CD8-positive, alpha-beta memory T cell (primary cell): ENCODE measurements around the gene SRPK2. TPM values are rescaled to one million over a fixed set of nuclear protein-coding genes. Genes with fewer than 3 reads are reported as not detected.
"Not testable (repeated sequence)": the region's sequence is repeated elsewhere in the genome, so short reads cannot be mapped to it uniquely, and the experiment has no call there.

Source experiments
- CTCF ChIA-PET: fragments of 350-600 bp; sonication (Branson Sonifier 250); formaldehyde crosslinking; loops from one replicate; lab custom pipeline; 2021; ENCODE audit warnings: antibody characterized with exemption; lab: Charles Lee
- POLR2A ChIA-PET: fragments of 350-600 bp; sonication (Branson Sonifier 250); formaldehyde crosslinking; loops from one replicate; lab custom pipeline; 2021; ENCODE audit warnings: antibody characterized with exemption; lab: Charles Lee
- DNase-seq, 5 donors: peaks; one replicate each; pipeline versions ENCODE4 v3.0.0 to v3.0.0-alpha.2; 2020 to 2022; ENCODE audit warnings: mixed read lengths in 1 of 5
- H3K27ac ChIP-seq: one replicate; pipeline ENCODE4 v1.7.0; 2013; ENCODE audit warnings: low read depth, mild to moderate bottlenecking, low read length, moderate library complexity
- H3K27me3 ChIP-seq: 2 replicates; pipeline ENCODE4 v1.7.0; 2013; ENCODE audit warnings: low read length, mild to moderate bottlenecking; ENCODE audit not compliant: insufficient read depth, poor library complexity, severe bottlenecking
- H3K36me3 ChIP-seq: 2 replicates; pipeline ENCODE4 v1.7.0; 2013; ENCODE audit warnings: mild to moderate bottlenecking, low read length, moderate library complexity; ENCODE audit not compliant: insufficient read depth
- H3K4me1 ChIP-seq: 2 replicates; pipeline ENCODE4 v1.7.0; 2013; ENCODE audit warnings: mild to moderate bottlenecking, low read length, moderate library complexity; ENCODE audit not compliant: insufficient read depth
- H3K4me3 ChIP-seq: 2 replicates; pipeline ENCODE4 v1.7.0; 2013; ENCODE audit warnings: mild to moderate bottlenecking, low read length
- H3K9me3 ChIP-seq: 2 replicates; pipeline ENCODE4 v1.7.0; 2013; ENCODE audit warnings: mild to moderate bottlenecking, low read length
- H3K27ac Mint-ChIP-seq, 8 donors: one replicate each; pipeline ENCODE4 v1.8.0; 2020 to 2021; ENCODE audit warnings: mixed read lengths in 8 of 8, mild to moderate bottlenecking in 6 of 8, inconsistent platforms in 3 of 8, moderate library complexity in 3 of 8
- H3K27me3 Mint-ChIP-seq, 2 donors: one replicate each; pipeline ENCODE4 v1.8.0; 2020 to 2021; ENCODE audit warnings: mixed read lengths in 2 of 2, mild to moderate bottlenecking in 1 of 2, moderate library complexity in 1 of 2
- H3K36me3 Mint-ChIP-seq, 3 donors: one replicate each; pipeline ENCODE4 v1.8.0; 2020 to 2021; ENCODE audit warnings: mixed read lengths in 3 of 3, inconsistent platforms in 1 of 3, mild to moderate bottlenecking in 1 of 3
- H3K4me1 Mint-ChIP-seq, 3 donors: one replicate each; pipeline ENCODE4 v1.8.0; 2020 to 2021; ENCODE audit warnings: mixed read lengths in 3 of 3, inconsistent platforms in 1 of 3, mild to moderate bottlenecking in 1 of 3
- H3K4me3 Mint-ChIP-seq, 7 donors: one replicate each; pipeline ENCODE4 v1.8.0; 2020 to 2021; ENCODE audit warnings: mixed read lengths in 7 of 7, mild to moderate bottlenecking in 6 of 7, moderate library complexity in 4 of 7, inconsistent platforms in 2 of 7
- H3K9me3 Mint-ChIP-seq, 5 donors: one replicate each; pipeline ENCODE4 v1.8.0; 2020 to 2022; ENCODE audit warnings: mixed read lengths in 5 of 5, mild to moderate bottlenecking in 3 of 5, moderate library complexity in 2 of 5, inconsistent platforms in 1 of 5
- polyA plus RNA-seq: library from polyadenylated mRNA; unstranded; fragments of 300-500 nt; fragmentation: Illumina TruSeq; gene quantifications from one replicate; pipeline ENCODE4 v1.2.3, GENCODE V29; 2021
- total RNA-seq, 2 experiments: library from RNA; stranded (reverse); gene quantifications; one replicate each; pipeline ENCODE4 v1.2.3, GENCODE V29; 2021

The SRPK2 gene
- total and polyA plus RNA-seq, 3 experiments from 2014 or later: 40.8 to 59.5 (median 41.3) TPM

- Mint-ChIP-seq H3K4me1 (peaks cover 49 to 62% (median 56%) of the 10 kb centered on the region in 3 donors), H3K36me3 (peaks cover 0 to 24% (median 11%) of the 10 kb centered on the region in 3 donors)
- POLR2A ChIA-PET, H3K27ac Mint-ChIP-seq, H3K27ac ChIP-seq, H3K36me3 ChIP-seq, DNase-seq, H3K27me3 ChIP-seq, H3K4me3 ChIP-seq, H3K4me3 Mint-ChIP-seq, H3K9me3 Mint-ChIP-seq, H3K9me3 ChIP-seq, H3K27me3 Mint-ChIP-seq, CTCF ChIA-PET: not testable (repeated sequence)
- H3K4me1 ChIP-seq: peaks cover 15% of the 10 kb centered on the region
Measured at GRCh38 chr7:105232829-105233291, 155.9 kb downstream of the SRPK2 start.

DNA sequence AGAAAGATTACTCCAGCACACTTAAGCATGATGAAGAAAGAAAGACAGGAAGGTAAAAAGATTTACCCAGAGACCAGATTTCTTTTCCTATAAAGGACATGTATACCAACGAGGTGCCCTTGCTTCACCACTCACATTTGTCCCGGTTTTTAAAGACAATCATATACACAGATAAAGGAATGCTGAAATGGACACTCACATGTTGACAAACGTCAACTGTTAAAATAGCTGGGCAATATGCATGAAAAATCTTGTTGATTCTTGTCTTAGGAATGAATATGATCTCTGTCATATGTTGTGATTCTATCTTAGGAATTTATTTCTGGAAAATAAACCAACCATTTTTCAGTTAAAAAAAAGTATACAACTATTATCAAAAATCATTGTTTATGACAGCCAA is 158.2 kb downstream of the SRPK2 start:
- Mint-ChIP-seq H3K4me1 (peaks cover 28 to 51% (median 39%) of the 10 kb centered on the region in 3 donors), H3K4me3 (no peak overlapping the region), H3K9me3 (no peaks in the 10 kb centered on the region), H3K27ac (no peak overlapping the region), H3K36me3 (peaks cover 9 to 27% (median 14%) of the 10 kb centered on the region in 3 donors), H3K27me3 (no peaks in the 10 kb centered on the region)
- Histone ChIP-seq H3K27ac (no peak overlapping the region), H3K9me3 (no peaks in the 10 kb centered on the region), H3K4me1 (no peaks in the 10 kb centered on the region), H3K27me3 (no peaks in the 10 kb centered on the region), H3K36me3 (no peaks in the 10 kb centered on the region), H3K4me3 (no peak overlapping the region)
- ChIA-PET CTCF (no interaction called here), POLR2A (no interaction called here)
- DNase-seq: no peak

- Mint-ChIP-seq H3K4me1 (peaks cover 30 to 52% (median 41%) of the 10 kb centered on the region in 3 donors), H3K27ac (peak overlapping the region in 1 of 8 donors; percentile 74), H3K9me3 (no peaks in the 10 kb centered on the region), H3K27me3 (no peaks in the 10 kb centered on the region), H3K4me3 (no peak overlapping the region), H3K36me3 (peaks cover 9 to 27% (median 14%) of the 10 kb centered on the region in 3 donors)
- POLR2A ChIA-PET: no interaction called here
- Histone ChIP-seq H3K27ac (no peak overlapping the region), H3K4me3 (no peak overlapping the region), H3K9me3 (no peaks in the 10 kb centered on the region), H3K36me3 (no peaks in the 10 kb centered on the region), H3K27me3 (no peaks in the 10 kb centered on the region), H3K4me1 (no peaks in the 10 kb centered on the region)
- CTCF ChIA-PET: no interaction called here
- DNase-seq: no peak
Measured at GRCh38 chr7:105229641-105230040, 159.1 kb downstream of the SRPK2 start.

DNA sequence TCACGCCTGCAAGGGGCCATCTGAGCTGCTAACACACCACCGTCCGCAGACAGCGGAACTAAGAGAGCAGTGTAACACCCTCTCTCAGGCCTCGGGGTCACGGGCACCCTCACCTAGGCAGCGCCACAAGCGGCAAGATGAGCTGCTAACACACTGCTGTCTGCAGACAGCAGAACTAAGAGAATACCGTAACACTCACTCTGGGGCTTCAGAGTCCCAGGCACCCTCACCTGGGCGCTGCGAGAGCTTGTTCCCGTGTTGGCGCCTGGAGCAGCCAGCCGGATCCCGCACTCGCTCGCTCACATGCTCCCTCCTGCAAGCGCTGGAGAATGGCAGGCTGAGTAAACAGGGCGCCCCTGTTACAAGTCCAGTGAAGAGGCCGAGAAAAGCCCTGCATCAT is 160.2 kb downstream of the SRPK2 start:
- no peak overlapping the region for H3K27ac ChIP-seq
- DNase-seq: no peak
- no peak overlapping the region for H3K4me3 ChIP-seq
- ChIA-PET CTCF (no interaction called here), POLR2A (no interaction called here)
- H3K27ac Mint-ChIP-seq: no peak overlapping the region
- H3K27me3 Mint-ChIP-seq: no peaks in the 10 kb centered on the region
- H3K36me3 Mint-ChIP-seq: peaks cover 9 to 27% (median 14%) of the 10 kb centered on the region in 3 donors
- H3K4me3 Mint-ChIP-seq: no peak overlapping the region
- H3K4me1 ChIP-seq: no peaks in the 10 kb centered on the region
- H3K9me3 Mint-ChIP-seq: no peaks in the 10 kb centered on the region
- no peaks in the 10 kb centered on the region for H3K27me3 ChIP-seq
- no peaks in the 10 kb centered on the region for H3K36me3 ChIP-seq
- H3K4me1 Mint-ChIP-seq: peaks cover 28 to 53% (median 36%) of the 10 kb centered on the region in 3 donors
- no peaks in the 10 kb centered on the region for H3K9me3 ChIP-seq

- no peaks in the 10 kb centered on the region for H3K27me3 Mint-ChIP-seq
- peaks cover 29 to 55% (median 41%) of the 10 kb centered on the region in 3 donors for H3K4me1 Mint-ChIP-seq
- no peak for DNase-seq
- H3K27ac ChIP-seq: no peak overlapping the region
- POLR2A ChIA-PET: no interaction called here
- H3K36me3 Mint-ChIP-seq: peaks cover 9 to 27% (median 14%) of the 10 kb centered on the region in 3 donors
- H3K27ac Mint-ChIP-seq: peak overlapping the region in 1 of 8 donors; percentile 35
- no peak overlapping the region for H3K4me3 ChIP-seq
- H3K4me3 Mint-ChIP-seq: peak overlapping the region in 1 of 7 donors; percentile 0
- H3K36me3 ChIP-seq: no peaks in the 10 kb centered on the region
- no peaks in the 10 kb centered on the region for H3K9me3 Mint-ChIP-seq
- CTCF ChIA-PET: no interaction called here
- no peaks in the 10 kb centered on the region for H3K4me1 ChIP-seq
- no peaks in the 10 kb centered on the region for H3K9me3 ChIP-seq
- no peaks in the 10 kb centered on the region for H3K27me3 ChIP-seq
Measured at GRCh38 chr7:105227391-105227790, 161.3 kb downstream of the SRPK2 start.

GRCh38 chr7:105224884-105225651 is 163.7 kb downstream of the SRPK2 start:
- Mint-ChIP-seq H3K4me1 (peaks cover 36 to 58% (median 46%) of the 10 kb centered on the region in 3 donors), H3K4me3 (peak overlapping the region in 1 of 7 donors; percentile 52), H3K36me3 (peaks cover 8 to 11% (median 9%) of the 10 kb centered on the region in 3 donors), H3K27me3 (no peaks in the 10 kb centered on the region), H3K9me3 (no peaks in the 10 kb centered on the region), H3K27ac (peak overlapping the region in 5 of 8 donors; percentile 30 to 76 (median 40))
- H3K27ac ChIP-seq: no peak overlapping the region
- no peaks in the 10 kb centered on the region for H3K9me3 ChIP-seq
- POLR2A ChIA-PET: interaction anchor here (0.6 kb wide), 1 partner anchor 26 kb away, joined by 3 read pairs; no protein-coding TSS in a partner anchor
- DNase-seq: no peak
- no peaks in the 10 kb centered on the region for H3K36me3 ChIP-seq
- CTCF ChIA-PET: interaction anchor here (2.6 kb wide), 1 partner anchor 44 kb away, joined by 6 read pairs; no protein-coding TSS in a partner anchor
- H3K27me3 ChIP-seq: no peaks in the 10 kb centered on the region
- H3K4me1 ChIP-seq: no peaks in the 10 kb centered on the region
- no peak overlapping the region for H3K4me3 ChIP-seq

DNA sequence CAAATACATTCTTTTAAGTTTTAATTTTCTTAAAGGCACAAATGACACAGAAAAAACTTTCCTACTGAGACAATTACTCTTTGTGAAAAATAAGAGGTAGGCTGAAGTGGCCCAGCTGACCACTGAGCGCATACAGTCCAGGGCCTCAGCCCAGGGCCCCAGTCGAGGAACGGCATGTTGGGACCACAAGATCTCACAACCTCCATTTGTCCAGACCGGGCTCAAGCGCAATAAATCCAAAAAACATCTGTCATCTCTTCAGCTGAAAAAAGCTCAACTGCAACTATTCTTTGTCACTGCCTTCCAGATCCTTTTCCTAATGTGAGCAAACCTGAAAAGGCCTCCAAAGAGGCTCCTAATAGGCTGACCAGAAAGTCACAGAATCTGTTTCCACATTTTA is 165.8 kb downstream of the SRPK2 start:
- POLR2A ChIA-PET: no interaction called here
- H3K9me3 Mint-ChIP-seq: no peaks in the 10 kb centered on the region
- H3K4me3 ChIP-seq: no peak overlapping the region
- peaks cover 3 to 9% (median 3%) of the 10 kb centered on the region in 3 donors for H3K36me3 Mint-ChIP-seq
- no peak for DNase-seq
- no peaks in the 10 kb centered on the region for H3K27me3 ChIP-seq
- no peak overlapping the region for H3K27ac ChIP-seq
- H3K4me3 Mint-ChIP-seq: no peak overlapping the region
- H3K4me1 Mint-ChIP-seq: peaks cover 39 to 66% (median 48%) of the 10 kb centered on the region in 3 donors
- H3K9me3 ChIP-seq: no peaks in the 10 kb centered on the region
- CTCF ChIA-PET: no interaction called here
- H3K27me3 Mint-ChIP-seq: no peaks in the 10 kb centered on the region
- no peaks in the 10 kb centered on the region for H3K36me3 ChIP-seq
- H3K4me1 ChIP-seq: no peaks in the 10 kb centered on the region
- H3K27ac Mint-ChIP-seq: peak overlapping the region in 1 of 8 donors; percentile 52

DNA sequence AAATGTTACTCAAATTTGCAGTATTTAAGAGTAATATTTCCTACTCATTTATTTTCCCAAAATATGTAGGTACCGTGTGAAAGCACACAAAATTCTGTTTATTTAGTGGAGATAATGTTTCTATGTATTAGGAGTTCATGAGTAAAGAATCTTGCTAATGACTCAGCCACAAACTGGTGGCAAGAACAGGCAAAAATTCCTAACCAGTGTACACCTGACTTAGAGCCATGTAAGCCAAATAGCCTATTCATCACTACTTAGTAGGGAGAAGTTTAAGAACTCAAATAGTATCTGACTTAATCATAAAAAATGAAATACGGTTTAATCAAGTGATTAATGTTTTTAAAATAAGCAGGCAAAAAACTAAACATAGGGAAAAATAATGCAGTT is 169.0 kb downstream of the SRPK2 start:
- ChIA-PET POLR2A (no interaction called here), CTCF (no interaction called here)
- Histone ChIP-seq H3K9me3 (no peaks in the 10 kb centered on the region), H3K36me3 (no peaks in the 10 kb centered on the region), H3K4me3 (no peak overlapping the region), H3K27ac (no peak overlapping the region), H3K27me3 (no peaks in the 10 kb centered on the region), H3K4me1 (no peaks in the 10 kb centered on the region)
- Mint-ChIP-seq H3K27ac (no peak overlapping the region), H3K4me3 (no peak overlapping the region), H3K4me1 (peaks cover 55 to 77% (median 63%) of the 10 kb centered on the region in 3 donors), H3K9me3 (no peaks in the 10 kb centered on the region), H3K36me3 (peaks cover 4 to 8% (median 5%) of the 10 kb centered on the region in 3 donors), H3K27me3 (no peaks in the 10 kb centered on the region)
- no peak for DNase-seq
